HepG2 (cell line): ENCODE results near the gene UTS2R. TPM values are rescaled to one million over a fixed set of nuclear protein-coding genes. Genes with fewer than 3 reads are reported as not detected.
A peak's percentile ranks its signal among the peaks of the same experiment; 100 is the strongest.

Experiments
- AHDC1 ChIP-seq: sonication (generic); formaldehyde crosslinking; IDR thresholded peaks from 2 replicates; pipeline ENCODE4 v1.5.1; 2020; ENCODE audit warnings: mild to moderate bottlenecking, missing genetic modification reagents, borderline replicate concordance
- HDAC1 ChIP-seq: sonication (generic); formaldehyde crosslinking; IDR thresholded peaks from 2 replicates; pipeline ENCODE4 v1.5.1; 2020; ENCODE audit warnings: mild to moderate bottlenecking, missing genetic modification reagents
- HDAC6 ChIP-seq: fragments of 200-600 bp; sonication (generic); IDR thresholded peaks from 2 replicates; pipeline ENCODE4 v1.7.0; 2017; ENCODE audit warnings: mild to moderate bottlenecking, antibody characterized with exemption, low read length, low read depth
- HNRNPH1 ChIP-seq: fragments of 200-400 bp; formaldehyde crosslinking; optimal IDR thresholded peaks from 2 replicates; pipeline ENCODE3; 2017; ENCODE audit warnings: mild to moderate bottlenecking, low read depth, low read length
- JUN ChIP-seq: sonication (generic); formaldehyde crosslinking; IDR thresholded peaks from 2 replicates; pipeline ENCODE4 v1.4.0; 2020; ENCODE audit warnings: mild to moderate bottlenecking, missing genetic modification reagents
- NFYC ChIP-seq: IDR thresholded peaks from 2 replicates; pipeline ENCODE4 v1.6.1; 2016; ENCODE audit warnings: missing genetic modification reagents, missing compliant biosample characterization
- NONO ChIP-seq, 2 experiments: fragments of 450-650 bp in 1 of 2; sonication (generic) in 1 of 2; formaldehyde crosslinking in 1 of 2; IDR thresholded peaks in 1 of 2; conservative IDR thresholded peaks in 1 of 2; 2 replicates each; pipeline versions ENCODE4 v1.6.1 to v1.8.0; 2017 to 2022; ENCODE audit warnings: mild to moderate bottlenecking in 1 of 2, missing genetic modification reagents in 1 of 2, moderate library complexity in 1 of 2
- PAF1 ChIP-seq: IDR thresholded peaks from 2 replicates; pipeline ENCODE4 v1.6.1; 2016; ENCODE audit warnings: missing genetic modification reagents, missing compliant biosample characterization
- PHF8 ChIP-seq: sonication (generic); formaldehyde crosslinking; IDR thresholded peaks from 2 replicates; pipeline ENCODE4 v1.5.0; 2020; ENCODE audit warnings: missing genetic modification reagents
- POLR2AphosphoS5 ChIP-seq: IDR thresholded peaks from 2 replicates; pipeline ENCODE4 v1.6.1; 2012; ENCODE audit warnings: low read depth, low read length
- RCOR2 ChIP-seq: IDR thresholded peaks from 2 replicates; pipeline ENCODE4 v1.6.1; 2016; ENCODE audit warnings: missing biosample characterization, missing genetic modification reagents
- RFX1 ChIP-seq: fragments of 450-650 bp; IDR thresholded peaks from 2 replicates; pipeline ENCODE4 v1.6.1; 2017
- SALL2 ChIP-seq: sonication (generic); formaldehyde crosslinking; IDR thresholded peaks from 2 replicates; pipeline ENCODE4 v1.8.1; 2023; ENCODE audit warnings: mild to moderate bottlenecking, missing genetic modification reagents, inconsistent platforms
- ZNF264 ChIP-seq: sonication (generic); formaldehyde crosslinking; IDR thresholded peaks from 2 replicates; pipeline ENCODE4 v1.4.0; 2020; ENCODE audit warnings: missing genetic modification reagents
- ZNF431 ChIP-seq: sonication (generic); formaldehyde crosslinking; IDR thresholded peaks from 2 replicates; pipeline ENCODE4 v1.9.0; 2022; ENCODE audit warnings: missing genetic modification reagents, low read depth, mild to moderate bottlenecking, borderline replicate concordance
- ZNF468 ChIP-seq: sonication (generic); formaldehyde crosslinking; IDR thresholded peaks from 2 replicates; pipeline ENCODE4 v1.8.0; 2022; ENCODE audit warnings: mild to moderate bottlenecking, moderate library complexity, missing genetic modification reagents
- ZNF503 ChIP-seq: sonication (generic); formaldehyde crosslinking; IDR thresholded peaks from 2 replicates; pipeline ENCODE4 v1.4.0; 2020; ENCODE audit warnings: missing genetic modification reagents
- ZNF597 ChIP-seq: sonication (generic); formaldehyde crosslinking; IDR thresholded peaks from 2 replicates; pipeline ENCODE4 v1.5.0; 2020; ENCODE audit warnings: missing genetic modification reagents
- ZNF605 ChIP-seq: sonication (generic); formaldehyde crosslinking; IDR thresholded peaks from 2 replicates; pipeline ENCODE4 v1.8.0; 2022; ENCODE audit warnings: mild to moderate bottlenecking, missing genetic modification reagents
- ZNF724P ChIP-seq: sonication (generic); formaldehyde crosslinking; IDR thresholded peaks from 2 replicates; pipeline ENCODE4 v1.8.0; 2022; ENCODE audit warnings: missing genetic modification reagents, borderline replicate concordance
- ZNF761 ChIP-seq: sonication (generic); formaldehyde crosslinking; conservative IDR thresholded peaks from 2 replicates; pipeline ENCODE4 v1.4.0; 2020; ENCODE audit warnings: mild to moderate bottlenecking, missing genetic modification reagents
- polyA plus RNA-seq, 8 experiments: library from polyadenylated mRNA; depleted of rRNA in 3 of 8; stranded (reverse) in 7 of 8; unstranded in 1 of 8; fragments of >200 nt; fragmentation: Illumina TruSeq in 4 of 8; extraction: Trizol in 4 of 8; gene quantifications; 2 replicates each; pipeline versions ENCODE4 v1.2.1 to v1.2.3, GENCODE V29; 2011 to 2016; ENCODE audit warnings: low read depth in 4 of 8, missing spikeins in 1 of 8, mixed read lengths in 1 of 8; ENCODE audit not compliant: insufficient read depth in 1 of 8
- total RNA-seq, 5 experiments: library from RNA; depleted of rRNA; stranded (reverse); fragments of >200 nt; fragmentation: Illumina TruSeq; extraction: Trizol; gene quantifications; 2 replicates each; pipeline ENCODE4 v1.2.3, GENCODE V29; 2016; ENCODE audit warnings: low read depth in 1 of 5

The UTS2R gene
- total and polyA plus RNA-seq, 2 of the 13 experiments (the other 11 are each of a cell fraction or from before 2014, with no cell fraction given): 0.13 to 0.15 TPM

- TF ChIP-seq PHF8 (CRISPR knock-in tag) (peak; percentile 25; the same call in 1 of the 2 replicates), ZNF503 (CRISPR knock-in tag) (no peak; the same call in 1 of the 2 replicates), PAF1 (CRISPR knock-in tag) (no peak), ZNF597 (no peak), ZNF264 (no peak), HDAC1 (CRISPR knock-in tag) (peak; percentile 88; the same call in 1 of the 2 replicates), HNRNPH1 (no peak), NONO (IDR thresholded peaks at IDR 0.05) (no peak), NONO (CRISPR knock-in tag; conservative IDR thresholded peaks at IDR 0.05) (peak; percentile 86), HDAC6 (no peak), ZNF605 (CRISPR knock-in tag) (peak; percentile 66), POLR2AphosphoS5 (peak; percentile 49; the same call in 1 of the 2 replicates), ZNF431 (CRISPR knock-in tag) (no peak), ZNF761 (CRISPR knock-in tag) (peak; percentile 83), AHDC1 (CRISPR knock-in tag) (0 out of 2 replicates have a peak, but pooled peaks have one; percentile 17), RFX1 (no peak), RCOR2 (CRISPR knock-in tag) (peak; percentile 27; the same call in 1 of the 2 replicates), NFYC (CRISPR knock-in tag) (no peak), SALL2 (CRISPR knock-in tag) (no peak), ZNF468 (CRISPR knock-in tag) (no peak), ZNF724P (CRISPR knock-in tag) (no peak), JUN (CRISPR knock-in tag) (no peak)
Observed at GRCh38 chr17:82330322-82331239, 41.0 kb upstream of the UTS2R start (continued).
